ENCODE results near the gene RBM33.

The RBM33 gene

DNA sequence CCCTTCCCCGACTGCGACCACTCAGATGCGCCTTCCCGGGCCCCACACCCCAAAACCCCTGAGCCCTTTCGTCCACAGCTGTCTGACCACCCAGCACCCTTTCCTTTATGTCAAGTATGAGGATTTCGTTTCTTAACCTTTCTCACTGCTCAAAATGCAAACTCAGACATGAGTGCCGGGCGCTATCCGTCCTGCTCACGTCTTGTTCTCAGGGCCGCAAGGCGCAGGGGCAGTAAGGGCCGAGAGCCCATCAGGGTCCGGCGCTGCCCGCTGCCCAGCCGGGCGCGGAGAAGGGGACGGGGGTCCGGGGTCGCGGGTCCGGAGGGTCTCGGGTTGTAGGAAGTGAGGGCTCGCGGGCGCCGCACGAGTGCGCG, 670 bp upstream of the RBM33 start:
- H3K27me3 ChIP-seq (ENCODE audit: control insufficient read depth in 2 of 2, insufficient read depth in 2 of 2, low read length in 2 of 2): no peaks in the 10 kb centered on the region
- no peaks in the 10 kb centered on the region for H3K9me3 ChIP-seq (ENCODE audit: control insufficient read depth in 2 of 2, low read length in 2 of 2)
- H3K9ac ChIP-seq (ENCODE audit: low read depth in 1 of 2, low read length in 2 of 2): peak overlapping the region; percentile 88 to 93
- H3K4me1 ChIP-seq (ENCODE audit: control insufficient read depth in 2 of 2, insufficient read depth in 2 of 2, low read length in 2 of 2): peaks cover 15 to 17% of the 10 kb centered on the region in 2 donors
- peaks cover 2 to 16% of the 10 kb centered on the region in 2 donors for H3K36me3 ChIP-seq (ENCODE audit: control insufficient read depth in 2 of 2, insufficient read depth in 2 of 2, low read length in 2 of 2)
- H3K27ac ChIP-seq (ENCODE audit: low read depth in 2 of 2, low read length in 2 of 2): peak overlapping the region; percentile 92 to 94
- peak overlapping the region; percentile 97 for H3K4me3 ChIP-seq (ENCODE audit: low read length in 2 of 2)

DNA sequence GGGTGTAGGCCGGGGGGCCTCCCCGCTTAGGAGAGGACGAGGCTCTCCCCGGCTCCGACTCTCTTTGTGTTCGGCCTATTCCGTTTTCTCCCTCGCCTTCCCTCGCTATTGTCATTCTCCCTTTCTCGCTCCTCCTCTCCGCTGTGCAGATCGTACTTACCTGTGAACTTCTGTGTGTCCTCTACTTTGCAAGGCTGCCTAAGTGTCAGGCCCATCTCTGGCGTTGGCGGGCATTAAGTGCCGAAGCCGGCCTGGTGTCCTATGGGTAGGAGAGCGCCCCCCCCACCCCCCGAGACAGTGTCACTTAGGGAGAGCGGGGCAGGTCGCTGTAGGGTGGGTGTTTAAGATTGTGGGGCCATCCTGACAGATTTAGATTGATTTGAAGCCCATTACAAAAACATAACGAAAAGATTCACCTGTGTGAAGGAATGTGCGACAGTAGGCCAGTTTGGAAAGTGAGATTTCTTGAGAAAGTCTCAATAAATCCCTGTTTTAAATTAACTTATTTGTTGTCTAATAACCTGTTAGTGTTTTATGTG, 579 bp downstream of the RBM33 start:
- H3K9ac ChIP-seq (ENCODE audit: low read depth in 1 of 2, low read length in 2 of 2): peak overlapping the region; percentile 88 to 93
- peaks cover 0 to 4% of the 10 kb centered on the region in 2 donors for H3K9me3 ChIP-seq (ENCODE audit: control insufficient read depth in 2 of 2, low read length in 2 of 2)
- peaks cover 15 to 17% of the 10 kb centered on the region in 2 donors for H3K4me1 ChIP-seq (ENCODE audit: control insufficient read depth in 2 of 2, insufficient read depth in 2 of 2, low read length in 2 of 2)
- peak overlapping the region; percentile 92 to 94 for H3K27ac ChIP-seq (ENCODE audit: low read depth in 2 of 2, low read length in 2 of 2)
- H3K4me3 ChIP-seq (ENCODE audit: low read length in 2 of 2): peak overlapping the region; percentile 97
- peaks cover 2 to 16% of the 10 kb centered on the region in 2 donors for H3K36me3 ChIP-seq (ENCODE audit: control insufficient read depth in 2 of 2, insufficient read depth in 2 of 2, low read length in 2 of 2)
- H3K27me3 ChIP-seq (ENCODE audit: control insufficient read depth in 2 of 2, insufficient read depth in 2 of 2, low read length in 2 of 2): no peaks in the 10 kb centered on the region

DNA sequence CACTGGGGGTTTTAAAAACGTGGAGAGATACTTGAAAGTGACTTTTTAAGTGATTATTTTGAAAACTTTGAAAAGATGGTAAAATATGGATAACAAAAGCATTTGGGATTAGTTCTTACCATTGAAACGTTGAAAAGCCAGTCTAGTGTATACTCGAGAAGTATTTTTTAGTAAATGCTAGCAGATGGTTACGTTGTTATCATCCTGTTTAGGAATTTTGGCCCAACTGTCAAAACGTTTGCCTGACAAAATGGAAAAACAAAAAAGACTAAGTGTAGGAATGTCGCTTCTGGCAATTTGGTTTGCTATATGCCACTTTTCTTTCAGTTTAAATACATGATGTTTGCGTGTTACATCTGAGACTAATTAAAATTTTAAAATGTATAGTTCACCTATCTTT, 1.2 kb downstream of the RBM33 start:
- Histone ChIP-seq H3K27me3 (ENCODE audit: control insufficient read depth in 2 of 2, insufficient read depth in 2 of 2, low read length in 2 of 2) (no peaks in the 10 kb centered on the region), H3K36me3 (ENCODE audit: control insufficient read depth in 2 of 2, insufficient read depth in 2 of 2, low read length in 2 of 2) (peaks cover 2 to 13% of the 10 kb centered on the region in 2 donors), H3K9me3 (ENCODE audit: control insufficient read depth in 2 of 2, low read length in 2 of 2) (peaks cover 0 to 4% of the 10 kb centered on the region in 2 donors), H3K9ac (ENCODE audit: low read depth in 1 of 2, low read length in 2 of 2) (peak overlapping the region; percentile 88 to 93), H3K4me1 (ENCODE audit: control insufficient read depth in 2 of 2, insufficient read depth in 2 of 2, low read length in 2 of 2) (peaks cover 15 to 17% of the 10 kb centered on the region in 2 donors), H3K4me3 (ENCODE audit: low read length in 2 of 2) (peak overlapping the region; percentile 97), H3K27ac (ENCODE audit: low read depth in 2 of 2, low read length in 2 of 2) (no peak overlapping the region)

GRCh38 chr7:155646669-155647068, 2.2 kb downstream of the RBM33 start:
- H3K4me3 ChIP-seq (ENCODE audit: low read length in 2 of 2): no peak overlapping the region

DNA sequence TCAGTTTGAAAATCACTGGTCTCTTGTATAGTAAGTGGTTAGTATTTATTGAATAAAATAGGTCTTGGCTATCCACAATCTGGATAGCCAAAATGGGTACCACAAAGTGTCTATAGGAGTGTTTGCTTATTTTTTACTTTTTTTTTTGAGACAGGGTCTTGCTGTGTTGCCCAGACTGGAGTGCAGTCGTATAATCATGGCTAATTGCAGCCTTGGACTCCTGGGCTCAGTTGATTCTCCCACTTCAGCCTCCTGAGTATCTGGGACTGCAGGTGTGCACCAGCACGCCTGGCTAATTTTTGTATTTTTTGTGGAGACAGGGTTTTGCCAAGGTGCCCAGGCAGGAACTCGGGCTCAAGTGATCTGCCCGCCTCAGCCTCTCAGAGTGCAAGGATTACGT, 2.8 kb downstream of the RBM33 start:
- H3K4me1 ChIP-seq (ENCODE audit: control insufficient read depth in 2 of 2, insufficient read depth in 2 of 2, low read length in 2 of 2): peaks cover 15 to 17% of the 10 kb centered on the region in 2 donors
- peaks cover 0 to 3% of the 10 kb centered on the region in 2 donors for H3K36me3 ChIP-seq (ENCODE audit: control insufficient read depth in 2 of 2, insufficient read depth in 2 of 2, low read length in 2 of 2)
- no peak overlapping the region for H3K4me3 ChIP-seq (ENCODE audit: low read length in 2 of 2)
- no peak overlapping the region for H3K27ac ChIP-seq (ENCODE audit: low read depth in 2 of 2, low read length in 2 of 2)
- H3K9ac ChIP-seq (ENCODE audit: low read depth in 1 of 2, low read length in 2 of 2): no peak overlapping the region
- no peaks in the 10 kb centered on the region for H3K27me3 ChIP-seq (ENCODE audit: control insufficient read depth in 2 of 2, insufficient read depth in 2 of 2, low read length in 2 of 2)
- peaks cover 0 to 4% of the 10 kb centered on the region in 2 donors for H3K9me3 ChIP-seq (ENCODE audit: control insufficient read depth in 2 of 2, low read length in 2 of 2)

More at GRCh38 chr7:155646669-155647068, 2.2 kb downstream of the RBM33 start:
- Histone ChIP-seq H3K9ac (ENCODE audit: low read depth in 1 of 2, low read length in 2 of 2) (no peak overlapping the region), H3K27ac (ENCODE audit: low read depth in 2 of 2, low read length in 2 of 2) (no peak overlapping the region), H3K4me1 (ENCODE audit: control insufficient read depth in 2 of 2, insufficient read depth in 2 of 2, low read length in 2 of 2) (peaks cover 15 to 17% of the 10 kb centered on the region in 2 donors), H3K27me3 (ENCODE audit: control insufficient read depth in 2 of 2, insufficient read depth in 2 of 2, low read length in 2 of 2) (no peaks in the 10 kb centered on the region), H3K9me3 (ENCODE audit: control insufficient read depth in 2 of 2, low read length in 2 of 2) (peaks cover 0 to 4% of the 10 kb centered on the region in 2 donors), H3K36me3 (ENCODE audit: control insufficient read depth in 2 of 2, insufficient read depth in 2 of 2, low read length in 2 of 2) (peaks cover 2 to 7% of the 10 kb centered on the region in 2 donors)

- no peaks in the 10 kb centered on the region for H3K27me3 ChIP-seq (ENCODE audit: control insufficient read depth in 2 of 2, insufficient read depth in 2 of 2, low read length in 2 of 2)
- H3K9ac ChIP-seq (ENCODE audit: low read depth in 1 of 2, low read length in 2 of 2): no peak overlapping the region
- H3K9me3 ChIP-seq (ENCODE audit: control insufficient read depth in 2 of 2, low read length in 2 of 2): peaks cover 0 to 4% of the 10 kb centered on the region in 2 donors
- peaks cover 0 to 3% of the 10 kb centered on the region in 2 donors for H3K36me3 ChIP-seq (ENCODE audit: control insufficient read depth in 2 of 2, insufficient read depth in 2 of 2, low read length in 2 of 2)
- H3K27ac ChIP-seq (ENCODE audit: low read depth in 2 of 2, low read length in 2 of 2): no peak overlapping the region
- peaks cover 15 to 17% of the 10 kb centered on the region in 2 donors for H3K4me1 ChIP-seq (ENCODE audit: control insufficient read depth in 2 of 2, insufficient read depth in 2 of 2, low read length in 2 of 2)
- no peak overlapping the region for H3K4me3 ChIP-seq (ENCODE audit: low read length in 2 of 2)
These were observed 3.3 kb downstream of the RBM33 start for GRCh38 chr7:155647734-155648133.

- H3K36me3 ChIP-seq (ENCODE audit: control insufficient read depth in 2 of 2, insufficient read depth in 2 of 2, low read length in 2 of 2): peaks cover 0 to 3% of the 10 kb centered on the region in 2 donors
- H3K4me1 ChIP-seq (ENCODE audit: control insufficient read depth in 2 of 2, insufficient read depth in 2 of 2, low read length in 2 of 2): peaks cover 10 to 11% of the 10 kb centered on the region in 2 donors
- H3K9me3 ChIP-seq (ENCODE audit: control insufficient read depth in 2 of 2, low read length in 2 of 2): peaks cover 0 to 4% of the 10 kb centered on the region in 2 donors
- H3K27ac ChIP-seq (ENCODE audit: low read depth in 2 of 2, low read length in 2 of 2): no peak overlapping the region
- H3K9ac ChIP-seq (ENCODE audit: low read depth in 1 of 2, low read length in 2 of 2): no peak overlapping the region
- H3K4me3 ChIP-seq (ENCODE audit: low read length in 2 of 2): no peak overlapping the region
- H3K27me3 ChIP-seq (ENCODE audit: control insufficient read depth in 2 of 2, insufficient read depth in 2 of 2, low read length in 2 of 2): no peaks in the 10 kb centered on the region
These were observed 4.4 kb downstream of the RBM33 start for GRCh38 chr7:155648752-155649339.

- peaks cover 10 to 11% of the 10 kb centered on the region in 2 donors for H3K4me1 ChIP-seq (ENCODE audit: control insufficient read depth in 2 of 2, insufficient read depth in 2 of 2, low read length in 2 of 2)
- H3K9me3 ChIP-seq (ENCODE audit: control insufficient read depth in 2 of 2, low read length in 2 of 2): peaks cover 0 to 4% of the 10 kb centered on the region in 2 donors
- H3K9ac ChIP-seq (ENCODE audit: low read depth in 1 of 2, low read length in 2 of 2): no peak overlapping the region
- H3K4me3 ChIP-seq (ENCODE audit: low read length in 2 of 2): no peak overlapping the region
- peaks cover 0 to 3% of the 10 kb centered on the region in 2 donors for H3K36me3 ChIP-seq (ENCODE audit: control insufficient read depth in 2 of 2, insufficient read depth in 2 of 2, low read length in 2 of 2)
- H3K27ac ChIP-seq (ENCODE audit: low read depth in 2 of 2, low read length in 2 of 2): no peak overlapping the region
- no peaks in the 10 kb centered on the region for H3K27me3 ChIP-seq (ENCODE audit: control insufficient read depth in 2 of 2, insufficient read depth in 2 of 2, low read length in 2 of 2)
These were observed 5.1 kb downstream of the RBM33 start for GRCh38 chr7:155649588-155649987.

- Histone ChIP-seq H3K27me3 (ENCODE audit: control insufficient read depth in 2 of 2, insufficient read depth in 2 of 2, low read length in 2 of 2) (no peaks in the 10 kb centered on the region), H3K4me1 (ENCODE audit: control insufficient read depth in 2 of 2, insufficient read depth in 2 of 2, low read length in 2 of 2) (no peaks in the 10 kb centered on the region), H3K27ac (ENCODE audit: low read depth in 2 of 2, low read length in 2 of 2) (no peak overlapping the region), H3K9ac (ENCODE audit: low read depth in 1 of 2, low read length in 2 of 2) (no peak overlapping the region), H3K36me3 (ENCODE audit: control insufficient read depth in 2 of 2, insufficient read depth in 2 of 2, low read length in 2 of 2) (peaks cover 0 to 3% of the 10 kb centered on the region in 2 donors), H3K9me3 (ENCODE audit: control insufficient read depth in 2 of 2, low read length in 2 of 2) (peaks cover 0 to 4% of the 10 kb centered on the region in 2 donors), H3K4me3 (ENCODE audit: low read length in 2 of 2) (no peak overlapping the region)
These were observed 8.0 kb downstream of the RBM33 start for GRCh38 chr7:155652156-155653114.

- H3K4me1 ChIP-seq (ENCODE audit: control insufficient read depth in 2 of 2, insufficient read depth in 2 of 2, low read length in 2 of 2): no peaks in the 10 kb centered on the region
- H3K9ac ChIP-seq (ENCODE audit: low read depth in 1 of 2, low read length in 2 of 2): no peak overlapping the region
- H3K27ac ChIP-seq (ENCODE audit: low read depth in 2 of 2, low read length in 2 of 2): no peak overlapping the region
- H3K9me3 ChIP-seq (ENCODE audit: control insufficient read depth in 2 of 2, low read length in 2 of 2): peaks cover 0 to 4% of the 10 kb centered on the region in 2 donors
- H3K27me3 ChIP-seq (ENCODE audit: control insufficient read depth in 2 of 2, insufficient read depth in 2 of 2, low read length in 2 of 2): no peaks in the 10 kb centered on the region
- no peak overlapping the region for H3K4me3 ChIP-seq (ENCODE audit: low read length in 2 of 2)
- no peaks in the 10 kb centered on the region for H3K36me3 ChIP-seq (ENCODE audit: control insufficient read depth in 2 of 2, insufficient read depth in 2 of 2, low read length in 2 of 2)
These were observed 9.3 kb downstream of the RBM33 start for GRCh38 chr7:155653803-155654202.
